HUES64 (cell line): Measurements from ENCODE around the gene RIPPLY1.

Experiments
- H3K27ac ChIP-seq: 2 replicates; pipeline ENCODE4 v1.7.0; 2013; ENCODE audit warnings: low read depth, low read length, inconsistent platforms
- H3K27me3 ChIP-seq: 2 replicates; pipeline ENCODE4 v1.6.1; 2013; ENCODE audit warnings: mild to moderate bottlenecking, low read length; ENCODE audit not compliant: insufficient read depth
- H3K36me3 ChIP-seq: 2 replicates; pipeline ENCODE4 v1.6.1; 2013; ENCODE audit warnings: mild to moderate bottlenecking, low read length; ENCODE audit not compliant: insufficient read depth
- H3K4me1 ChIP-seq: 2 replicates; pipeline ENCODE4 v1.6.1; 2013; ENCODE audit warnings: mild to moderate bottlenecking, low read length, moderate library complexity; ENCODE audit not compliant: insufficient read depth
- H3K4me3 ChIP-seq: 2 replicates; pipeline ENCODE4 v1.5.1; 2013; ENCODE audit warnings: mild to moderate bottlenecking, low read length, moderate library complexity
- H3K9ac ChIP-seq: 2 replicates; pipeline ENCODE4 v1.6.1; 2013; ENCODE audit warnings: mild to moderate bottlenecking, low read depth, low read length
- H3K9me3 ChIP-seq: 2 replicates; pipeline ENCODE4 v1.6.1; 2013; ENCODE audit warnings: low read depth, low read length; ENCODE audit not compliant: insufficient read depth
- WGBS: fragments of 150-250, 120-280 bp; methylation state at CpG from one replicate; pipeline ENCODE4 v1.1.7; 2013; ENCODE audit warnings: missing lambda C conversion rate; 5-methylcytosine and 5-hydroxymethylcytosine counted together

Gene RIPPLY1

GRCh38 chrX:106933538-106933961 lies 30.4 kb upstream of the RIPPLY1 start:
- H3K4me1 ChIP-seq, result no peaks in the 10 kb centered on the region
- no peaks in the 10 kb centered on the region for H3K36me3 ChIP-seq
- no peaks in the 10 kb centered on the region for H3K9me3 ChIP-seq
- 83% methylated on average over 3 of the region's 3 CpGs for WGBS
- no peak overlapping the region for H3K27ac ChIP-seq
- no peak overlapping the region for H3K9ac ChIP-seq
- H3K4me3 ChIP-seq, result no peak overlapping the region
- no peaks in the 10 kb centered on the region for H3K27me3 ChIP-seq

- H3K9me3 ChIP-seq, result no peaks in the 10 kb centered on the region
- no peaks in the 10 kb centered on the region for H3K36me3 ChIP-seq
- H3K4me3 ChIP-seq, result no peak overlapping the region
- no peaks in the 10 kb centered on the region for H3K4me1 ChIP-seq
- H3K27me3 ChIP-seq, result no peaks in the 10 kb centered on the region
- H3K27ac ChIP-seq, result no peak overlapping the region
- H3K9ac ChIP-seq, result no peak overlapping the region
- WGBS, result 89% methylated on average over 5 of the region's 6 CpGs
Measured at GRCh38 chrX:106932960-106933537, 29.9 kb upstream of the RIPPLY1 start.

- 89% methylated on average over 4 of the region's 4 CpGs for WGBS
- H3K27ac ChIP-seq, result no peak overlapping the region
- H3K36me3 ChIP-seq, result no peaks in the 10 kb centered on the region
- H3K9me3 ChIP-seq, result no peaks in the 10 kb centered on the region
- H3K4me1 ChIP-seq, result no peaks in the 10 kb centered on the region
- no peaks in the 10 kb centered on the region for H3K27me3 ChIP-seq
- no peak overlapping the region for H3K9ac ChIP-seq
- H3K4me3 ChIP-seq, result no peak overlapping the region
Measured at GRCh38 chrX:106932492-106932923, 29.4 kb upstream of the RIPPLY1 start.

GRCh38 chrX:106931831-106932491 lies 28.8 kb upstream of the RIPPLY1 start:
- no peak overlapping the region for H3K27ac ChIP-seq
- no peaks in the 10 kb centered on the region for H3K4me1 ChIP-seq
- H3K27me3 ChIP-seq, result no peaks in the 10 kb centered on the region
- no peaks in the 10 kb centered on the region for H3K9me3 ChIP-seq
- no peak overlapping the region for H3K9ac ChIP-seq
- no peak overlapping the region for H3K4me3 ChIP-seq
- 82% methylated on average over 3 of the region's 3 CpGs for WGBS
- H3K36me3 ChIP-seq, result no peaks in the 10 kb centered on the region

GRCh38 chrX:106928227-106928626 lies 25.1 kb upstream of the RIPPLY1 start:
- Histone ChIP-seq H3K27me3 (no peaks in the 10 kb centered on the region), H3K9ac (no peak overlapping the region), H3K4me3 (no peak overlapping the region), H3K4me1 (no peaks in the 10 kb centered on the region), H3K36me3 (no peaks in the 10 kb centered on the region), H3K9me3 (no peaks in the 10 kb centered on the region), H3K27ac (no peak overlapping the region)
- WGBS, result 91% methylated on average over 4 of the region's 4 CpGs

GRCh38 chrX:106927700-106928099 lies 24.6 kb upstream of the RIPPLY1 start:
- no peak overlapping the region for H3K27ac ChIP-seq
- no peak overlapping the region for H3K4me3 ChIP-seq
- no peaks in the 10 kb centered on the region for H3K9me3 ChIP-seq
- no peaks in the 10 kb centered on the region for H3K36me3 ChIP-seq
- H3K4me1 ChIP-seq, result no peaks in the 10 kb centered on the region
- H3K9ac ChIP-seq, result no peak overlapping the region
- H3K27me3 ChIP-seq, result no peaks in the 10 kb centered on the region
- 87% methylated on average over 5 of the region's 5 CpGs for whole genome bisulfite sequencing

- Histone ChIP-seq H3K4me3 (no peak overlapping the region), H3K9me3 (no peaks in the 10 kb centered on the region), H3K27ac (no peak overlapping the region), H3K9ac (no peak overlapping the region), H3K4me1 (no peaks in the 10 kb centered on the region), H3K27me3 (no peaks in the 10 kb centered on the region), H3K36me3 (no peaks in the 10 kb centered on the region)
- WGBS, result 95% methylated on average over 3 of the region's 3 CpGs
Measured at GRCh38 chrX:106927023-106927422, 23.9 kb upstream of the RIPPLY1 start.

GRCh38 chrX:106921637-106922036 lies 18.5 kb upstream of the RIPPLY1 start:
- Histone ChIP-seq H3K4me3 (no peak overlapping the region), H3K9ac (no peak overlapping the region), H3K4me1 (peaks cover 10% of the 10 kb centered on the region; the same call in 1 of the 2 replicates), H3K27me3 (no peaks in the 10 kb centered on the region), H3K27ac (no peak overlapping the region), H3K36me3 (no peaks in the 10 kb centered on the region), H3K9me3 (no peaks in the 10 kb centered on the region)
- WGBS, result 88% methylated on average over 1 of the region's 2 CpGs

- no peaks in the 10 kb centered on the region for H3K36me3 ChIP-seq
- peak within 1 kb of the TSS; percentile 16; the same call in 1 of the 2 replicates for H3K27ac ChIP-seq
- H3K4me3 ChIP-seq, result no peak within 1 kb of the TSS
- no peak within 1 kb of the TSS for H3K9ac ChIP-seq
- H3K27me3 ChIP-seq, result no peaks in the 10 kb centered on the region
- no peaks in the 10 kb centered on the region for H3K9me3 ChIP-seq
- WGBS, result 0% methylated on average over 2 of the region's 2 CpGs
- H3K4me1 ChIP-seq, result peaks cover 10% of the 10 kb centered on the region; the same call in 1 of the 2 replicates
Measured at GRCh38 chrX:106919932-106920452, 16.9 kb upstream of the RIPPLY1 start, which contains the start of gene CLDN2. CLDN2 (plus strand) TSS chrX:106920402; CDS start chrX:106928229, 7,827 bp downstream.

GRCh38 chrX:106917830-106918500 lies 14.8 kb upstream of the RIPPLY1 start:
- Histone ChIP-seq H3K9me3 (no peaks in the 10 kb centered on the region), H3K9ac (no peak overlapping the region), H3K27me3 (no peaks in the 10 kb centered on the region), H3K4me1 (peaks cover 10% of the 10 kb centered on the region; the same call in 1 of the 2 replicates), H3K36me3 (no peaks in the 10 kb centered on the region), H3K27ac (no peak overlapping the region), H3K4me3 (no peak overlapping the region)
- WGBS, result 79% methylated on average over 5 of the region's 6 CpGs

GRCh38 chrX:106912864-106913263 lies 9.7 kb upstream of the RIPPLY1 start:
- no peak overlapping the region for H3K27ac ChIP-seq
- 94% methylated on average over 2 of the region's 2 CpGs for WGBS
- no peaks in the 10 kb centered on the region for H3K4me1 ChIP-seq
- H3K4me3 ChIP-seq, result no peak overlapping the region
- no peaks in the 10 kb centered on the region for H3K36me3 ChIP-seq
- no peaks in the 10 kb centered on the region for H3K27me3 ChIP-seq
- no peak overlapping the region for H3K9ac ChIP-seq
- H3K9me3 ChIP-seq, result no peaks in the 10 kb centered on the region
